ENCODE results near the gene PRDM11.

- TF ChIP-seq CTCF (IDR thresholded peaks at IDR 0.05) (no peak), POLR2A (IDR thresholded peaks at IDR 0.05) (no peak), EP300 (IDR thresholded peaks at IDR 0.05) (no peak), POLR2AphosphoS5 (IDR thresholded peaks at IDR 0.05) (no peak)
Observed at GRCh38 chr11:45223496-45223895, 77.1 kb downstream of the PRDM11 start.

Measured in stomach (tissue), 4 donors.